AG04450 (cell line): ENCODE measurements around the gene DYDC2. TPM values are rescaled to one million over a fixed set of nuclear protein-coding genes. Genes with fewer than 3 reads are reported as not detected.

Experiments used
- CTCF ChIA-PET: fragments of 300-600, 350-600 bp; formaldehyde crosslinking; extraction: SDS; loops from one replicate; lab custom pipeline; 2022; ENCODE audit warnings: antibody characterized with exemption, inconsistent platforms; lab: Charles Lee
- POLR2A ChIA-PET: fragments of 350-600 bp; formaldehyde crosslinking; extraction: SDS; loops from one replicate; lab custom pipeline; 2021; ENCODE audit warnings: antibody characterized with exemption, inconsistent platforms; lab: Yijun Ruan, JAX
- DNase-seq: peaks from one replicate; pipeline ENCODE4 v3.0.0-alpha.2; 2011; ENCODE audit warnings: low read depth, low spot score
- H3K27ac ChIP-seq: one replicate; pipeline ENCODE4 v1.5.1; 2012; ENCODE audit warnings: low read depth, low read length, control low read depth
- H3K27me3 ChIP-seq: one replicate; pipeline ENCODE4 v1.6.0; 2012; ENCODE audit warnings: low read length; ENCODE audit not compliant: control insufficient read depth, insufficient read depth
- H3K4me3 ChIP-seq: 2 replicates; pipeline ENCODE4 v1.5.1; 2011; ENCODE audit warnings: mild to moderate bottlenecking, low read depth, low read length, control low read depth
- H3K9me3 ChIP-seq: 2 replicates; pipeline ENCODE4 v1.5.1; 2012; ENCODE audit warnings: low read length; ENCODE audit not compliant: control insufficient read depth, insufficient read depth
- CTCF ChIP-seq: IDR thresholded peaks from 2 replicates; pipeline ENCODE4 v1.5.1; 2011; ENCODE audit warnings: low read depth, low read length, control low read depth, inconsistent platforms
- polyA minus RNA-seq: library from RNA; depleted of rRNA, polyadenylated mRNA; stranded (reverse); fragments of >200 nt; gene quantifications from 2 replicates; pipeline ENCODE4 v1.2.3, GENCODE V29; 2011; rRNA and poly(A)+ RNA removed
- polyA plus RNA-seq: library from polyadenylated mRNA; depleted of rRNA; stranded (reverse); fragments of >200 nt; gene quantifications from 2 replicates; pipeline ENCODE4 v1.2.3, GENCODE V29; 2011; rRNA removed

DYDC2 gene
- polyA plus RNA-seq (not detected in 2 replicates), polyA minus RNA-seq (not detected in 2 replicates)

- TF ChIP-seq CTCF = no peak
- POLR2A ChIA-PET = no interaction called here
- H3K9me3 ChIP-seq = no peaks in the 10 kb centered on the region; the same call in 1 of the 2 replicates
- no peak within 1 kb of the TSS for H3K27ac ChIP-seq
- peaks cover 19% of the 10 kb centered on the region for H3K27me3 ChIP-seq
- no peak for DNase-seq
- CTCF ChIA-PET = no interaction called here
- H3K4me3 ChIP-seq = peak within 1 kb of the TSS; percentile 25
These were observed at the start of gene DYDC2, which contains the start of gene DYDC1 for GRCh38 chr10:80356563-80356988. DYDC2 (plus strand) TSS chr10:80356781; CDS start chr10:80362444, 5,663 bp downstream. DYDC1 (minus strand) TSS chr10:80356755; CDS start chr10:80352601, 4,154 bp downstream.

- H3K27me3 ChIP-seq = no peaks in the 10 kb centered on the region
- CTCF ChIA-PET = no interaction called here
- no peak for TF ChIP-seq CTCF
- H3K9me3 ChIP-seq = no peaks in the 10 kb centered on the region; the same call in 1 of the 2 replicates
- no peak overlapping the region for H3K4me3 ChIP-seq
- no peak overlapping the region for H3K27ac ChIP-seq
- no peak for DNase-seq
- POLR2A ChIA-PET = no interaction called here
These were observed 43.1 kb upstream of the DYDC2 start for GRCh38 chr10:80313523-80313922.

DNA sequence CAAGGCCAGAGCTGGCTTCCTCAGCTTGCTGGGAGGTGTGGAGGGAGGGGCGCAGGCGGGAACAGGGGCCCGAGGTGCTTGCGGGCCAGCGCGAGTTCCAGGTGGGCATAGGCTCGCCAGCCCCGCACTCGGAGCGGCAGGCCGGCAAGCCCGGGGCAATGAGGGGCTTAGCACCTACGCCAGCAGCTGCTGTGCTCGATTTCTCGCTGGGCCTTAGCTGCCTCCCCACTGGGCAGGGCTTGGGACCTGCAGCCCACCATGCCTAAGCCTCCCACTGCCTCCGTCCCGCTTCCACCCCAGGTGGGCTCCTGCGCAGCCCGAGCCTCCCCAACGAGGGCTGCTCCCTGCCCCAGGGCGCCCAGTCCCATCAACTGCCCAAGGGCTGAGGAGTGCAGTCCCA, 41.2 kb upstream of the DYDC2 start:
- POLR2A ChIA-PET = no interaction called here
- no peak for TF ChIP-seq CTCF
- DNase-seq = no peak
- Histone ChIP-seq H3K9me3 (no peaks in the 10 kb centered on the region; the same call in 1 of the 2 replicates), H3K27me3 (no peaks in the 10 kb centered on the region), H3K27ac (no peak overlapping the region), H3K4me3 (no peak overlapping the region)
- CTCF ChIA-PET = no interaction called here

DNA sequence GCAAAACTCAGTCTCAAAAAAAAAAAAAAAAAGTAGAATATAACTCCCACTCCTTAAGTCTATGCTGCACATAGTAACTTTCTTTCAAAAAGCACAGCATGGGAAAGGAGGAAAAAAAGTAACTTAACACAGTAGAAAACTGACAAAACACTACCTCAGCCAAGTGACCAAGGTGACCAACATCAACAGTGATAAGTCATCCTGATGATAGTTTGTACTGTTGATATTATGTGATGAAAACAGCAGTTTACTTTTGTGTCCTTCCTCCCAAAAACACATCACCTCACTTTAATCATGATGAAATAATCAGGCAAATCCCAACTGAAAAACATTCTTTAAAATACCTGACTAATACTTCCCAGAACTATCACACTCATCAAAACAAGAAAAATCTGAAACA, 37.8 kb upstream of the DYDC2 start:
- no peaks in the 10 kb centered on the region; the same call in 1 of the 2 replicates for H3K9me3 ChIP-seq
- no peak for DNase-seq
- ChIA-PET POLR2A (no interaction called here), CTCF (no interaction called here)
- H3K27me3 ChIP-seq = no peaks in the 10 kb centered on the region
- TF ChIP-seq CTCF = no peak
- H3K27ac ChIP-seq = no peak overlapping the region
- no peak overlapping the region for H3K4me3 ChIP-seq

DNA sequence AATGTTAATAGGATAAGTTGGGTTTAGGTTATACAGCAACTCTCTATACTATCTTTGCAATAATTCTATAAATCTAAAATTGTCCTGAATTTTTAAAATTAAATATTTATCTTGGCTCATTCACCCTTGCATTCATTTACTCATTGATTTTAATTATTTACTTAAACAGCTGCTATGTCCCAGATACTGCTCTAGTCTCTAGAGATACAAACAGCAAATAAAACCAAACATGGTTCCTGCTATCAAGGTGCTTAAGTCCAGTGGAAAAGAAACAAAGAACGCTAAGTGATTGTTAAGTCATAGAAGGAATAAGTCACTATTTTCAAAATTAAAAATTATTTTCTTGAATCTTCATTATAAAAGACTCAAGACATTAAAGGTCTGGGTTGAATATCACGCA, 37.3 kb upstream of the DYDC2 start:
- H3K27ac ChIP-seq = no peak overlapping the region
- H3K4me3 ChIP-seq = no peak overlapping the region
- H3K27me3 ChIP-seq = no peaks in the 10 kb centered on the region
- no peak for DNase-seq
- POLR2A ChIA-PET = no interaction called here
- no peaks in the 10 kb centered on the region; the same call in 1 of the 2 replicates for H3K9me3 ChIP-seq
- CTCF ChIA-PET = no interaction called here
- no peak for TF ChIP-seq CTCF
